Measurements from ENCODE around the gene DGKD. TPM values are rescaled to one million over a fixed set of nuclear protein-coding genes. Genes with fewer than 3 reads are reported as not detected.

DGKD gene
- polyA plus RNA-seq, 3 donors, result 14.5 to 67.5 (median 16.6) TPM

- Mint-ChIP-seq H3K4me1 (no peaks in the 10 kb centered on the region), H3K9me3 (peaks cover 0 to 1% (median 0%) of the 10 kb centered on the region in 7 donors), H3K27me3 (ENCODE audit: low read depth in 3 of 3) (peaks cover 0 to 1% (median 0%) of the 10 kb centered on the region in 3 donors), H3K36me3 (peaks cover 94 to 100% of the 10 kb centered on the region in 2 donors), H3K27ac (no peak overlapping the region), H3K4me3 (no peak overlapping the region)
- H3K27me3 ChIP-seq (ENCODE audit: control insufficient read depth in 2 of 2, insufficient read depth in 2 of 2, low read length in 2 of 2), result no peaks in the 10 kb centered on the region
- intact Hi-C loops (cut with micrococcal nuclease), result no loop called here
- no peak overlapping the region for H3K4me2 ChIP-seq (replicated peaks; ENCODE audit: extremely low read depth, low read length, poor library complexity, severe bottlenecking)
- no peaks in the 10 kb centered on the region for H3K9me3 ChIP-seq (replicated peaks in 1 of 2; ENCODE audit: control insufficient read depth in 1 of 2, insufficient read depth in 1 of 2, low read length in 2 of 2)
- no peak overlapping the region for H2AFZ ChIP-seq (ENCODE audit: insufficient read depth, low read depth, low read length, poor library complexity, severe bottlenecking)
- peaks cover 40% of the 10 kb centered on the region for H4K20me1 ChIP-seq (ENCODE audit: insufficient read depth, low read length)
- H3K27ac ChIP-seq (ENCODE audit: low read depth in 1 of 2, low read length in 2 of 2), result no peak overlapping the region
- H3K4me1 ChIP-seq (ENCODE audit: control insufficient read depth in 1 of 2, insufficient read depth in 2 of 2, low read length in 2 of 2), result no peaks in the 10 kb centered on the region
- H3K79me2 ChIP-seq (ENCODE audit: insufficient read depth, low read length), result no peaks in the 10 kb centered on the region
- H3K4me3 ChIP-seq (replicated peaks in 1 of 3; ENCODE audit: low read depth in 2 of 3, low read length in 3 of 3), result no peak overlapping the region
- H3K9ac ChIP-seq (ENCODE audit: insufficient read depth, low read length, poor library complexity, severe bottlenecking), result no peak overlapping the region
- TF ChIP-seq CTCF (IDR thresholded peaks at IDR 0.05), result peak; percentile 12
- WGBS (ENCODE audit: insufficient coverage), result 89% methylated on average over 25 of the region's 31 CpGs
- no peak for DNase-seq
- H3K36me3 ChIP-seq (replicated peaks in 1 of 2; ENCODE audit: control insufficient read depth in 1 of 2, insufficient read depth in 2 of 2, low read length in 2 of 2), result peaks cover 100% of the 10 kb centered on the region in 2 donors
Measured at GRCh38 chr2:233449081-233449901, 95.0 kb downstream of the DGKD start.

GRCh38 chr2:233449921-233450863, 95.9 kb downstream of the DGKD start:
- no peak overlapping the region for H2AFZ ChIP-seq (ENCODE audit: insufficient read depth, low read depth, low read length, poor library complexity, severe bottlenecking)
- Mint-ChIP-seq H3K9me3 (peaks cover 0 to 1% (median 0%) of the 10 kb centered on the region in 7 donors), H3K4me1 (no peaks in the 10 kb centered on the region), H3K36me3 (peaks cover 93 to 100% of the 10 kb centered on the region in 2 donors), H3K27ac (peak overlapping the region in 2 of 7 donors; percentile 35 to 68), H3K27me3 (ENCODE audit: low read depth in 3 of 3) (no peaks in the 10 kb centered on the region), H3K4me3 (no peak overlapping the region)
- no peak overlapping the region for H3K4me2 ChIP-seq (replicated peaks; ENCODE audit: extremely low read depth, low read length, poor library complexity, severe bottlenecking)
- WGBS (ENCODE audit: insufficient coverage), result 76% methylated on average over 19 of the region's 33 CpGs
- no peaks in the 10 kb centered on the region for H3K4me1 ChIP-seq (ENCODE audit: control insufficient read depth in 1 of 2, insufficient read depth in 2 of 2, low read length in 2 of 2)
- H3K79me2 ChIP-seq (ENCODE audit: insufficient read depth, low read length), result no peaks in the 10 kb centered on the region
- H3K36me3 ChIP-seq (replicated peaks in 1 of 2; ENCODE audit: control insufficient read depth in 1 of 2, insufficient read depth in 2 of 2, low read length in 2 of 2), result peaks cover 99 to 100% of the 10 kb centered on the region in 2 donors
- no peak for DNase-seq
- intact Hi-C loops (cut with micrococcal nuclease), result no loop called here
- peaks cover 31% of the 10 kb centered on the region for H4K20me1 ChIP-seq (ENCODE audit: insufficient read depth, low read length)
- H3K27ac ChIP-seq (ENCODE audit: low read depth in 1 of 2, low read length in 2 of 2), result no peak overlapping the region
- no peak overlapping the region for H3K9ac ChIP-seq (ENCODE audit: insufficient read depth, low read length, poor library complexity, severe bottlenecking)
- no peak overlapping the region for H3K4me3 ChIP-seq (replicated peaks in 1 of 3; ENCODE audit: low read depth in 2 of 3, low read length in 3 of 3)
- no peaks in the 10 kb centered on the region for H3K27me3 ChIP-seq (ENCODE audit: control insufficient read depth in 2 of 2, insufficient read depth in 2 of 2, low read length in 2 of 2)
- no peaks in the 10 kb centered on the region for H3K9me3 ChIP-seq (replicated peaks in 1 of 2; ENCODE audit: control insufficient read depth in 1 of 2, insufficient read depth in 1 of 2, low read length in 2 of 2)
- no peak for TF ChIP-seq CTCF (IDR thresholded peaks at IDR 0.05)
